ENCODE data around the gene CLCN4.

Gene CLCN4

GRCh38 chrX:10199212-10199611, 42.4 kb downstream of the CLCN4 start:
- no peak for DNase-seq

DNA sequence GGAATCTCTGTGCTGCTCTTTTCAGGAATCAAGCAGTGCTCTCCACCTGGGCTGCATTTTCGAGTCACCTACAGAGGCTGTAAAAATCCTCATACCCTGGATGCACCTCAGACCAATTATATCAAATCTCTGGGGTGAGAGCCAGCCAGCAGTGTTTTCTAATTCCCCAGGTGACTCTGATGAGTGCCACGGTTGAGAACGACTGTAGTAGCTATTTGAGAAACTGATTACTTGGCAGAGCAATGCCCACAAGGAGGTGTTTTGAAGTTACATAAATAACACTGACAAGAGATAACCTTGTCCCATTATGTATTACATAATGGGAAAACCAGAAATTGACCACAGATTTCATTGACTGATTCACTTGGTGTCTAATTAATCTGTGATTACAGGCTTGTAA, 46.8 kb downstream of the CLCN4 start:
- DNase-seq: peak; percentile 50

DNA sequence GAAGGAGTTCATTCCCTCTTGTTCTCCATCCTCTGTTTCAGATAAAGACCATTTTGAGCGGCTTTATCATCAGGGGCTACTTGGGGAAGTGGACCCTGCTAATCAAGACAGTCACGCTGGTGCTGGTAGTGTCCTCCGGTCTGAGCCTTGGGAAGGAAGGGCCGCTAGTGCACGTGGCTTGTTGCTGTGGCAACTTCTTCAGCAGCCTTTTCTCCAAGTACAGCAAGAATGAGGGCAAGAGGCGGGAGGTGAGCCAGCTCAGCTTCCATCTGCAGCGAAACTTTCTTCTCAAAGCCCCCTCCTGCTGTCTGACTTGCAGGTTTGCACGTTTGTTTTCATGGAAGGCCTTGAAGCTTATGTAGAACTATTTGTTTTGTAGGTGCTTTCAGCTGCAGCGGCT, 49.5 kb downstream of the CLCN4 start:
- no peak for DNase-seq

DNA sequence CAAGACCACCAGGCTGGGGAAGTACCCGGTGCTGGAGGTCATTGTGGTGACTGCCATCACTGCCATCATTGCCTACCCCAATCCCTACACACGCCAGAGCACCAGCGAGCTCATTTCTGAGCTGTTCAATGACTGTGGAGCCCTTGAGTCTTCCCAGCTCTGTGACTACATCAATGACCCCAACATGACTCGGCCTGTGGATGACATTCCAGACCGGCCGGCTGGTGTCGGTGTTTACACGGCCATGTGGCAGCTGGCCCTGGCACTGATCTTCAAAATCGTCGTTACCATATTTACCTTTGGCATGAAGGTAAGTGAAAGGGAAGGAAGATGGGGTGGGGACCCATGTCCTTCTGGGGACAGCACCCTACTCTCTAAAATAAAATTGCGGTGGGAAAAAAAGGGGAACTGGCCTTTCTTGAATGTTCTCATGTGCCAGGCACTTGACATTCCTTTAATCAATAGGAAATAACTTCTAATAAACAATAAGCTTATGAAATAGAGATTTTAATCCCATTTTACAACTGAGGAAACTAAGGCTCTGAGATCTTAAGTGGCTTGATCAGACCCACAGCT, 51.6 kb downstream of the CLCN4 start:
- no peak for DNase-seq

DNA sequence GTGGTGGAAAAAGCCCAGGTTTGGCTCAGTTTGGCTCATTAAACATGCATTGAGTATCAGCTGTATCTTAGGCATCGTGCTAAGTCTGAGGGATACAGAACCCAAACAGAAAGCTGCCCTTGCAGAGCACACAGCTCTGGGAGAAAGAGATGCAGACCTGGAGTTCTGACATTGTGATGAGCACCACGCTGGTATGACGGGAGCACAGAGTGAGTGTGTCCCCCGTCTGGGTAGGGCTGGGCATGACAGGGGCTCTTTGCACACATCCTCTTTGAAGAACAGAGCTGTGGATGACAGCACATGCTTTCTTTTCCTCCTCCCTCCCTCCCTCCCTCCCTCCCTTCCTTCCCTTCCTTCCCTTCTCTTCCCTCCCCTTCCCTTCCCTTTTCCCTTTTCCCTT, 52.2 kb downstream of the CLCN4 start:
- DNase-seq: no peak

- DNase-seq: no peak
Measured at GRCh38 chrX:10212395-10212794, 55.6 kb downstream of the CLCN4 start.

DNA sequence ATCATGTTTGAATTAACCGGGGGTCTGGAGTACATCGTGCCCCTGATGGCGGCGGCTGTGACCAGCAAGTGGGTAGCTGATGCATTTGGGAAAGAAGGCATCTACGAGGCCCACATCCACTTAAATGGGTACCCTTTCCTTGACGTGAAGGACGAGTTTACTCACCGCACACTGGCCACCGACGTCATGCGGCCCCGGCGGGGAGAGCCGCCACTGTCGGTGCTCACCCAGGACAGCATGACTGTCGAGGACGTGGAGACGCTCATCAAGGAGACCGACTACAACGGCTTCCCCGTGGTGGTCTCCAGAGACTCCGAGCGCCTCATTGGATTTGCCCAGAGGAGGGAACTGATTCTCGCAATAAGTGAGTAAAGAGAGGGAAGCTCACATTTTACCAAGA, 56.9 kb downstream of the CLCN4 start:
- no peak for DNase-seq

- DNase-seq: no peak
Measured at GRCh38 chrX:10216208-10216607, 59.4 kb downstream of the CLCN4 start.

DNA sequence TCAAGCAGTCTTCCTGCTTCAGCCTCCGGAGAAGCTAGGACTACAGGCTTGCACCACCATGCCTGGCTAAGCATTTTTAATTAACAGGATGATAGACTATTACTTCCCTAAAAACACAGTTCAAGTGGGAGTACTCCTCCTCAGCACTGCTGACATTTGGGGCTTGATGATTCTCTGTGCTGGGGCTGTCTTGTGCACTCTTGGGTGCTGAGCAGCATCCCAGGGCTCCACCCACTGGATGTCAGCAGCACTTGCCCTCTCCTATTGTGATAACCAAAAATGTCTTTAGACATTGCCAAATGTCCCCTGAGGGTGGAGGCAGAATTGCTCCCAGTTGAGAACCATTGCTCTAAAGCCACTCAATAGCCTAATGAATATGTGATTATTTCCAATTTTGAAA, 60.4 kb downstream of the CLCN4 start:
- DNase-seq: no peak

DNA sequence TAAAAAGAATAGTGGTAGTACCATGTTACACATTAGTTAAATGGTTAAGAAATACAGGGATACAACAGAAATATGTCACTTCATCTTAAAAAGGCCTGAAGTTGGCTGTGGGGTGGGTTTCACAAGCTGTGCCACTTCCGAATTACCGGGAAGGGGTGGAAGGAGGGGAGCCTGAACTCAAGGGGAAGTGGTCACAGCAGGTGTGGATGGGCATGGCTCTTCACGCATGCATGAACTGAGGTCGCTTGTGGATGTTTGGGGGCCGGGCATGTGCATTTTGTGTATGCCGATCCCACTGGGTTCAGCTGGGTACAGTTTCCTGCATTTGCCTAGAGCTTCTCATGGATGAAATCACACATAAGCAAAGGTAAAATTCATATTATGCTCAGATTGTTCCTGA, 64.9 kb downstream of the CLCN4 start:
- DNase-seq: no peak

- DNase-seq: no peak
Measured at GRCh38 chrX:10223276-10223675, 66.5 kb downstream of the CLCN4 start.

GRCh38 chrX:10223781-10224180, 67.0 kb downstream of the CLCN4 start:
- DNase-seq: no peak

- DNase-seq: no peak
Measured at GRCh38 chrX:10230222-10230621, 73.4 kb downstream of the CLCN4 start.

DNA sequence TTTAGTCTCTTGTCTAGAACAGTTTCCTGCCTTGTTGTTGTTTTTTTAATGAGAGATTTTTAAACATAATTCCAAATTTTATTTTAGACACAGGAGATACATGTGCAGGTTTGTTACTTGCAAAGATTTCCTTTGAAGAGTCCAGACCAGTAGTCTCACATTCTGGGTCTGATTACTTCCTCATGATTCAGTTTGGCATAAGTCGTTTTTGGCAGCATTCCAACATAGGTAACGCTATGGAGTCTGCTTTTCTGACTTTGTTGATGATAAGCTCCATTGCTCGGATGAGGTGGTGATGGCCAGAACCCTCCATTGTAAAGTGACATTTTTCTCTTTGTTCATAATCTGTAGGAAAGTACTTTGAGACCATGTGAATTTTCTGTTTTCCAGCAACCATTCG, 74.7 kb downstream of the CLCN4 start:
- DNase-seq: no peak

GRCh38 chrX:10233173-10233572, 76.4 kb downstream of the CLCN4 start:
- DNase-seq: no peak

DNA sequence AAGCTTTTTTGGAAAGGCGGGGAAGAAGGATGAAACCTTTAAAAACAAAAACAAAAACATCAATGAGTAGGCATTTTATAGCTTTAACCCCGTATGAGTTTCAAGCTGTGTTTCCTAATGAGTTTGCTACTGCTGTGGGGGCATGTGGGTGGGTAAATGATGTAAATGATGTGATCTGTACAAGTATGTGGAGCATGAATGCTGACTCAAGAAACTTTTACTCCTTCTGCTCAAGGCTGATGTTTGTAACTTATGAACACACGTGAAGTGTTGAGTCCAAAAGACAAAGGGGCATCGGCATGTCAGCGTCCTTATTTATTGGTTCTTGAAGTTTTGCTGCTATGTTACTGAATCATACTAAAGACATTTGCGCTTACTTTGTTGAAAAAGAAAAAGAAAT, 76.9 kb downstream of the CLCN4 start:
- no peak for DNase-seq

- no peak for DNase-seq
Measured at GRCh38 chrX:10235851-10236250, 79.1 kb downstream of the CLCN4 start.

DNA sequence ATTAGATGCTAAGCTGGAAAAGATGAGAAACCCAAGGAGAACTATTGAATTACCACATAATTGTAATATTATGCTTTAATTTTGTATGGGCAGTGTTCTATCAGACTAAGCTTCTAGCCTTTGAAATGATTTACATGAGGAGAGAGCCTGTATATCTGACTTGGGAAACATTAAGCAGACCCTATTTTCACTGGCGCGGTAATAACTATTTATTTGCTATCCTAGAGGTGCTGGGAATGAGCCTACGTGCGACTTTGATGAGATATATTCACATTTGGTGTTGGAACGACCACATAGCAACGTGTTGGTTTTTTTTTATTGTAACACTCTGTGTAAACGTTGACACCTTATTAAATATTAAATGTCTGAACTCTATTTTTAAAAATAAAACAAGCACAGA, 80.5 kb downstream of the CLCN4 start:
- no peak for DNase-seq

GRCh38 chrX:10239611-10240064, 82.9 kb downstream of the CLCN4 start:
- no peak for DNase-seq

DNA sequence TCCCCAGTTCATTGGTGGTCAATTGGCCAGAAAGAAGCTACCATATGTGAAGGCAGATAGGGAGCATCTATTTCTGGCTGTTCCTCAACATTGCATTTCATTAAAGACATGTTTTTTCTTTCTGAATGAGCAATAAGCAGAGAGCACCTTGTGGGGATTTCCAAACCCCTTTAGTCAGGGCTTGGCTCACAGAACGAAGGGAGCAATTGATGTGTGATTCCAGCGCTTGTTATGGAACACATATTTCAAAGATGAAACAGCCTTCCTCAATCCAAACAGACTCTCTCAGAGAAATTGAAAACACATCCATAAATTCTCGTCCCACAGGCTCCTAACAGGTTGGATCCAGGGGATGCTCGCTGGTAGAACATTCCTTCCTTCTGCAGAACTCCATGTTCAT, 84.1 kb downstream of the CLCN4 start:
- no peak for DNase-seq

DNA sequence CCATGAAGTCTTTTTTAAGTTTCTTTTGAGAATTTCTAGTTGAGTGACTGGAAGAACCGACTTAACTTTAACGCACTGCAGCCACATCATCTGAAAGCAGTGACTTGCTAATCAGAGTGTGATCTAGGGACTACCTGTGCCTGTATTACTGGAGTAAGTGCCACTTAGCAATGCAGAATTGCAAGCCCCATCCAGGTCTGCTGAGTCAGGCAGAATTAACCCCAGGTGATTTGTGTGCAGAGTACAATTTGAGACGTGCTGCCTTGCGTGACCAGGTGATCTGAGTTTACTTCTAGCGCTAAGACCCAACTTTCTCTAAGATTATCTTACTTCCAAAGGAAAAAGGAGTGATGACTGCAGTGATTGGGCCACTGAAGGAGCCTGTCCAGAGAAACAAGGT, 85.3 kb downstream of the CLCN4 start:
- no peak for DNase-seq

DNA sequence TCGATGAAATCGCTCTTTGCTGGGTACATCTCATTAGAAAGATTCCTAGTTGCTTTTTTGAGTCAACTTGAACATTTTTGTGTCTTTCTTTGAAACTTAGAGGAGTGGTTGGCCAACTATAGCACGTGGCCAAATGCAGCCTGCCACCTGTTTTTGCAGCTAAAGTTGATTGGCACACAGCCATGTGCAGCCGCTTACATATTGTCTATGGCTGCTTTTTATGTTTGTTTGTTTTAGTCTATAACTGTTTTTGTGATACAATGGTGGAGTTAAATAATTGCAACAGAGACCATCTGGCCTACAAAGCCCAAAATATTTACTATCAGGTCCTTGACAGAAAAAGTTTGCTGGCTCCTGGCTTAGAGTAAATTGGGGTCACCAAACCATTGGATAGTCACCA, 86.3 kb downstream of the CLCN4 start:
- DNase-seq: no peak

DNA sequence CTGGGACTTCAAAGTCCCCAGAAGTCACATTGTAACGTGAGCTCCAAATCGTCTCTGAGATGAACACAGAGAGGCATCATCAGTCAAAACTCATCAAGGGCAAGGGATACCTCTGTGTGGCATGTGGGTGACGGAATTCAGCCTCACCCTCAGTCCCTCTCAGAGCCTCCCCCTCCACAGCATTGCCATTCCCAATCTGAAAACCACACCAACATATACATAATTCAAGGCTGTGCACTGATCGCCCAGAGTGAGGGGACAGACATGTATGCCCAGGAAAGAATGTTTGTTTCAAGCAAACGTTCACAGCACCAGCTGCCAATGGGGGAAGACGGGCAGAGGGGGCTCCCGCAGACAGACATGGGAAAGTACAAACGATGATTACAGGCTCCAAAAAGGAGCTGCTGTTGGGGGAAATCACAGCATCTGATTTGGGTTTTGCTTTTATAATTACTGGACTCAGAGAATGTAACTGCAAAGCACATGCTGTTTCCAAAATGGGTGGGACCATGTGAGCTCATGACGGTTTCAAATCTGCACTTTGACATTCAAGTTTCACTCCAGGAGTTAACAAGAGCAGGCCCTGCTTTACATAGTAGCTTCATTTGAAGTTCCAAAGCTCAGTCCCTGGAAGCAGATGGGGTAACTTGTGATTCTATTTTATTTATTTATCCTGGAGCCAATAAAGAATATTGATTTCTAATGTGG, 88.3 kb downstream of the CLCN4 start:
- no peak for DNase-seq

- DNase-seq: no peak
Measured at GRCh38 chrX:10245886-10246285, 89.1 kb downstream of the CLCN4 start.

GRCh38 chrX:10246297-10246696, 89.5 kb downstream of the CLCN4 start:
- no peak for DNase-seq

Measured in NCI-H1436 (cell line).